Gastroesophageal sphincter (tissue), 4 donors: ENCODE data around the gene PIP4K2A. TPM values are rescaled to one million over a fixed set of nuclear protein-coding genes. Genes with fewer than 3 reads are reported as not detected.

Source experiments
- ATAC-seq: fragments of 150-250 bp; one replicate; pipeline ENCODE4 v1.9.1; 2016; ENCODE audit warnings: mild to moderate bottlenecking, moderate library complexity
- H3K27ac ChIP-seq, 4 donors: fragments of 200-600 bp; sonication (generic) in 3 of 4; 1 replicate in 3 of 4; 2 replicates in 1 of 4; pipeline ENCODE4 v1.5.1; 2016 to 2019
- H3K27me3 ChIP-seq: fragments of 200-600 bp; sonication (generic); one replicate; pipeline ENCODE4 v1.5.1; 2019
- H3K36me3 ChIP-seq, 2 donors: fragments of 200-600 bp; sonication (generic); one replicate each; pipeline ENCODE4 v1.5.1; 2019; ENCODE audit warnings: control low read depth in 1 of 2
- H3K4me1 ChIP-seq, 3 donors: fragments of 200-600 bp; sonication (generic); 1 replicate in 2 of 3; 2 replicates in 1 of 3; pipeline ENCODE4 v1.5.1; 2016 to 2019; ENCODE audit warnings: control low read depth in 2 of 3
- H3K4me3 ChIP-seq, 2 donors: fragments of 200-600 bp; sonication (generic); one replicate each; pipeline ENCODE4 v1.5.1; 2019; ENCODE audit warnings: mild to moderate bottlenecking in 1 of 2, moderate library complexity in 1 of 2
- H3K9me3 ChIP-seq, 3 donors: fragments of 200-600 bp; sonication (generic); one replicate each; pipeline ENCODE4 v1.5.1; 2017 to 2019; ENCODE audit warnings: control low read depth in 2 of 3
- CTCF ChIP-seq, 4 experiments: fragments of 200-600 bp in 2 of 4; fragments of 450-650 bp in 2 of 4; sonication (generic) in 1 of 4; IDR thresholded peaks; one replicate each; pipeline ENCODE4 v1.5.1; 2017 to 2019; ENCODE audit warnings: antibody characterized with exemption in 4 of 4, mild to moderate bottlenecking in 2 of 4, moderate library complexity in 2 of 4
- EP300 ChIP-seq: sonication (generic); formaldehyde crosslinking; IDR thresholded peaks from one replicate; pipeline ENCODE4 v1.6.1; 2017; ENCODE audit warnings: antibody characterized with exemption, mild to moderate bottlenecking
- POLR2A ChIP-seq, 2 donors: fragments of 450-650 bp; IDR thresholded peaks; one replicate each; pipeline ENCODE4 v1.6.1; 2017; ENCODE audit warnings: antibody characterized with exemption in 2 of 2, mild to moderate bottlenecking in 2 of 2, moderate library complexity in 1 of 2
- POLR2AphosphoS5 ChIP-seq: sonication (generic); formaldehyde crosslinking; IDR thresholded peaks from one replicate; pipeline ENCODE4 v1.6.1; 2017; ENCODE audit warnings: antibody characterized with exemption
- WGBS, 2 donors: methylation state at CpG; one replicate each; pipeline ENCODE4 v1.1.5; 2018; ENCODE audit warnings: low coverage in 1 of 2; 5-methylcytosine and 5-hydroxymethylcytosine counted together
- total RNA-seq, 4 donors: library from RNA; depleted of rRNA; stranded (reverse); fragments of >200 nt; gene quantifications; one replicate each; pipeline ENCODE4 v1.1.0, GENCODE V29; 2016

Gene PIP4K2A
- total RNA-seq, 4 donors from 2014 or later, result 30.4 to 57.2 (median 51.3) TPM

GRCh38 chr10:22618078-22618785, 96.1 kb downstream of the PIP4K2A start:
- TF ChIP-seq CTCF (IDR thresholded peaks at IDR 0.05) (no peak), POLR2AphosphoS5 (no peak), EP300 (no peak), POLR2A (IDR thresholded peaks at IDR 0.05) (no peak)
- ATAC-seq, result no peak
- H3K36me3 ChIP-seq, result no peaks in the 10 kb centered on the region
- H3K4me3 ChIP-seq, result no peak overlapping the region
- WGBS, 2 donors, result 36 to 60% methylated on average over 3 to 4 of the region's 4 CpGs
- peaks cover 0 to 81% (median 12%) of the 10 kb centered on the region in 3 donors for H3K4me1 ChIP-seq
- no peaks in the 10 kb centered on the region for H3K27me3 ChIP-seq
- peak overlapping the region in 1 of 4 donors; percentile 5 for H3K27ac ChIP-seq
- no peaks in the 10 kb centered on the region for H3K9me3 ChIP-seq

GRCh38 chr10:22617516-22617915, 96.9 kb downstream of the PIP4K2A start:
- H3K27me3 ChIP-seq, result no peaks in the 10 kb centered on the region
- H3K4me1 ChIP-seq, result peaks cover 0 to 74% (median 12%) of the 10 kb centered on the region in 3 donors
- no peaks in the 10 kb centered on the region for H3K36me3 ChIP-seq
- peak overlapping the region in 1 of 4 donors; percentile 5 for H3K27ac ChIP-seq
- ATAC-seq, result no peak
- no peak overlapping the region for H3K4me3 ChIP-seq
- 80 to 84% methylated on average over 1 to 3 of the region's 3 CpGs for WGBS, 2 donors
- no peak for TF ChIP-seq POLR2A (IDR thresholded peaks at IDR 0.05)
- no peak for TF ChIP-seq POLR2AphosphoS5
- no peak for TF ChIP-seq CTCF (IDR thresholded peaks at IDR 0.05)
- no peak for TF ChIP-seq EP300
- no peaks in the 10 kb centered on the region for H3K9me3 ChIP-seq

GRCh38 chr10:22617051-22617450, 97.3 kb downstream of the PIP4K2A start:
- Histone ChIP-seq H3K9me3 (no peaks in the 10 kb centered on the region), H3K4me3 (no peak overlapping the region), H3K27me3 (no peaks in the 10 kb centered on the region), H3K27ac (no peak overlapping the region), H3K36me3 (no peaks in the 10 kb centered on the region), H3K4me1 (peaks cover 0 to 69% (median 12%) of the 10 kb centered on the region in 3 donors)
- no peak for ATAC-seq
- 84 to 100% methylated on average over 3 of the region's 3 CpGs for WGBS, 2 donors
- no peak for TF ChIP-seq POLR2AphosphoS5
- no peak for TF ChIP-seq POLR2A (IDR thresholded peaks at IDR 0.05)
- no peak for TF ChIP-seq CTCF (IDR thresholded peaks at IDR 0.05)
- no peak for TF ChIP-seq EP300

GRCh38 chr10:22615819-22616499, 98.4 kb downstream of the PIP4K2A start:
- no peaks in the 10 kb centered on the region for H3K36me3 ChIP-seq
- H3K4me1 ChIP-seq, result peaks cover 0 to 59% (median 11%) of the 10 kb centered on the region in 3 donors
- ATAC-seq, result peak; percentile 57

More at GRCh38 chr10:22615819-22616499, 98.4 kb downstream of the PIP4K2A start:
- Histone ChIP-seq H3K9me3 (no peaks in the 10 kb centered on the region), H3K4me3 (peak overlapping the region in 1 of 2 donors; percentile 9), H3K27ac (peak overlapping the region in 3 of 4 donors; percentile 11 to 52 (median 19)), H3K27me3 (no peaks in the 10 kb centered on the region)
- 41 to 72% methylated on average over 7 of the region's 11 CpGs for WGBS, 2 donors
- TF ChIP-seq CTCF (IDR thresholded peaks at IDR 0.05) (no peak), POLR2AphosphoS5 (no peak), EP300 (no peak), POLR2A (IDR thresholded peaks at IDR 0.05) (no peak)
